Measurements from ENCODE around the gene RPL22. TPM values are rescaled to one million over a fixed set of nuclear protein-coding genes. Genes with fewer than 3 reads are reported as not detected.

Gene RPL22
- total RNA-seq, 4 donors from 2014 or later, result 142 to 235 (median 159) TPM

GRCh38 chr1:6165441-6165985 lies 33.9 kb downstream of the RPL22 start:
- Histone ChIP-seq H3K27me3 (peaks cover 0 to 44% of the 10 kb centered on the region in 2 donors), H3K36me3 (no peaks in the 10 kb centered on the region), H3K9me3 (no peaks in the 10 kb centered on the region), H3K27ac (no peak overlapping the region), H3K4me3 (no peak overlapping the region), H3K4me1 (no peaks in the 10 kb centered on the region)
- TF ChIP-seq EP300 (IDR thresholded peaks at IDR 0.05), result no peak
- no peak for TF ChIP-seq CTCF (IDR thresholded peaks at IDR 0.05)
- TF ChIP-seq POLR2A (IDR thresholded peaks at IDR 0.05), result no peak
- WGBS, 2 donors, result 62 to 68% methylated on average over 8 to 11 of the region's 12 CpGs
- no peak for DNase-seq (ENCODE audit: low spot score in 2 of 2)

GRCh38 chr1:6165027-6165426 lies 34.4 kb downstream of the RPL22 start:
- WGBS, 2 donors, result 57 to 68% methylated on average over 2 to 7 of the region's 7 CpGs
- no peaks in the 10 kb centered on the region for H3K36me3 ChIP-seq
- peaks cover 0 to 42% of the 10 kb centered on the region in 2 donors for H3K27me3 ChIP-seq

GRCh38 chr1:6163973-6164617 lies 35.3 kb downstream of the RPL22 start:
- Histone ChIP-seq H3K4me3 (no peak overlapping the region), H3K27ac (no peak overlapping the region), H3K4me1 (no peaks in the 10 kb centered on the region), H3K9me3 (no peaks in the 10 kb centered on the region), H3K27me3 (peaks cover 0 to 39% of the 10 kb centered on the region in 2 donors), H3K36me3 (no peaks in the 10 kb centered on the region)
- whole genome bisulfite sequencing, 2 donors, result 59 to 71% methylated on average over 19 of the region's 19 CpGs
- no peak for TF ChIP-seq POLR2A (IDR thresholded peaks at IDR 0.05)
- no peak for DNase-seq (ENCODE audit: low spot score in 2 of 2)

More at GRCh38 chr1:6165027-6165426, 34.4 kb downstream of the RPL22 start:
- DNase-seq (ENCODE audit: low spot score in 2 of 2), result no peak
- no peak for TF ChIP-seq CTCF (IDR thresholded peaks at IDR 0.05)
- no peak for TF ChIP-seq POLR2A (IDR thresholded peaks at IDR 0.05)
- no peak for TF ChIP-seq EP300 (IDR thresholded peaks at IDR 0.05)
- H3K27ac ChIP-seq, result no peak overlapping the region
- no peaks in the 10 kb centered on the region for H3K4me1 ChIP-seq
- no peak overlapping the region for H3K4me3 ChIP-seq
- H3K9me3 ChIP-seq, result no peaks in the 10 kb centered on the region

GRCh38 chr1:6163191-6163972 lies 36.0 kb downstream of the RPL22 start:
- TF ChIP-seq POLR2A (IDR thresholded peaks at IDR 0.05), result no peak
- Histone ChIP-seq H3K27me3 (peaks cover 0 to 39% of the 10 kb centered on the region in 2 donors), H3K27ac (no peak overlapping the region), H3K4me3 (no peak overlapping the region), H3K36me3 (no peaks in the 10 kb centered on the region), H3K4me1 (no peaks in the 10 kb centered on the region), H3K9me3 (no peaks in the 10 kb centered on the region)
- WGBS, 2 donors, result 81 to 83% methylated on average over 15 of the region's 15 CpGs
- no peak for DNase-seq (ENCODE audit: low spot score in 2 of 2)

- Histone ChIP-seq H3K4me1 (no peaks in the 10 kb centered on the region), H3K27me3 (peaks cover 0 to 39% of the 10 kb centered on the region in 2 donors), H3K27ac (no peak overlapping the region), H3K36me3 (no peaks in the 10 kb centered on the region), H3K9me3 (no peaks in the 10 kb centered on the region), H3K4me3 (no peak overlapping the region)
- DNase-seq (ENCODE audit: low spot score in 2 of 2), result no peak
- TF ChIP-seq CTCF (IDR thresholded peaks at IDR 0.05) (no peak), EP300 (IDR thresholded peaks at IDR 0.05) (no peak), POLR2A (IDR thresholded peaks at IDR 0.05) (no peak)
- WGBS, 2 donors, result 43 to 60% methylated on average over 12 of the region's 13 CpGs
Measured at GRCh38 chr1:6162773-6163172, 36.6 kb downstream of the RPL22 start.

- H3K9me3 ChIP-seq, result no peaks in the 10 kb centered on the region
- H3K4me3 ChIP-seq, result no peak overlapping the region
- H3K27me3 ChIP-seq, result peaks cover 0 to 39% of the 10 kb centered on the region in 2 donors
- TF ChIP-seq EP300 (IDR thresholded peaks at IDR 0.05) (no peak), POLR2A (IDR thresholded peaks at IDR 0.05) (no peak), CTCF (IDR thresholded peaks at IDR 0.05) (no peak)
- H3K27ac ChIP-seq, result no peak overlapping the region
- H3K36me3 ChIP-seq, result no peaks in the 10 kb centered on the region
- no peaks in the 10 kb centered on the region for H3K4me1 ChIP-seq
- WGBS, 2 donors, result 71 to 78% methylated on average over 7 of the region's 7 CpGs
- DNase-seq (ENCODE audit: low spot score in 2 of 2), result no peak
Measured at GRCh38 chr1:6162341-6162740, 37.1 kb downstream of the RPL22 start.

All from tibial nerve (tissue), 4 donors.